ENCODE results near the gene IGF2.

- TF ChIP-seq CTCF (IDR thresholded peaks at IDR 0.05), result no peak
- no peak for TF ChIP-seq POLR2A (IDR thresholded peaks at IDR 0.05)
Measured at GRCh38 chr11:2178906-2179494, 39.8 kb upstream of the IGF2 start.

Data from testis (tissue), 2 donors.